Upper lobe of left lung (tissue), 4 donors: ENCODE results near the gene ZNF112.

Experiments
- CTCF ChIP-seq, 6 experiments: fragments of 450-650 bp in 4 of 6; fragments of 200-600 bp in 2 of 6; sonication (generic) in 2 of 6; IDR thresholded peaks; one replicate each; pipeline ENCODE4 v1.5.1; 2016 to 2019; ENCODE audit warnings: antibody characterized with exemption in 6 of 6
- EP300 ChIP-seq, 4 donors: sonication (generic); formaldehyde crosslinking; IDR thresholded peaks; one replicate each; pipeline ENCODE4 v1.5.1; 2017; ENCODE audit warnings: antibody characterized with exemption in 4 of 4, control low read depth in 2 of 4
- POLR2A ChIP-seq, 4 donors: fragments of 450-650 bp; IDR thresholded peaks; one replicate each; pipeline ENCODE4 v1.5.1; 2016 to 2017; ENCODE audit warnings: antibody characterized with exemption in 4 of 4, mild to moderate bottlenecking in 2 of 4
- POLR2AphosphoS5 ChIP-seq, 2 donors: sonication (generic); formaldehyde crosslinking; IDR thresholded peaks; one replicate each; pipeline ENCODE4 v1.5.1; 2017; ENCODE audit warnings: antibody characterized with exemption in 2 of 2

- TF ChIP-seq CTCF (IDR thresholded peaks at IDR 0.05) (no peak), POLR2A (IDR thresholded peaks at IDR 0.05) (no peak), EP300 (IDR thresholded peaks at IDR 0.05) (no peak), POLR2AphosphoS5 (IDR thresholded peaks at IDR 0.05) (no peak)
These were observed 18.3 kb upstream of the ZNF112 start for GRCh38 chr19:44374789-44375188.
